Measurements from ENCODE around the gene DUSP3.

- TF ChIP-seq GATA2 (IDR thresholded peaks at IDR 0.05; ENCODE audit: low read depth, low read length) (no peak), GATA3 (IDR thresholded peaks at IDR 0.05; ENCODE audit: low read depth, low read length) (no peak)
Measured at GRCh38 chr17:43754947-43755346, 23.8 kb downstream of the DUSP3 start.
